ENCODE data around the gene C16orf89. TPM values are rescaled to one million over a fixed set of nuclear protein-coding genes. Genes with fewer than 3 reads are reported as not detected.

C16orf89 gene
- total RNA-seq, 4 donors from 2014 or later: 2.9 to 14.9 (median 3.3) TPM; not detected in 1

GRCh38 chr16:5006348-5007193 is 59.2 kb downstream of the C16orf89 start:
- TF ChIP-seq CTCF (IDR thresholded peaks at IDR 0.05; ENCODE audit: low read depth): no peak

- TF ChIP-seq CTCF (IDR thresholded peaks at IDR 0.05; ENCODE audit: low read depth): no peak
Measured at GRCh38 chr16:5005916-5006315, 59.8 kb downstream of the C16orf89 start.

- no peak for TF ChIP-seq CTCF (IDR thresholded peaks at IDR 0.05; ENCODE audit: low read depth)
Measured at GRCh38 chr16:5004311-5004710, 61.4 kb downstream of the C16orf89 start.

GRCh38 chr16:5003828-5004227 is 61.9 kb downstream of the C16orf89 start:
- TF ChIP-seq CTCF (IDR thresholded peaks at IDR 0.05; ENCODE audit: low read depth): no peak

- no peak for TF ChIP-seq CTCF (IDR thresholded peaks at IDR 0.05; ENCODE audit: low read depth)
Measured at GRCh38 chr16:5003211-5003610, 62.5 kb downstream of the C16orf89 start.

GRCh38 chr16:5002699-5003143 is 63.0 kb downstream of the C16orf89 start:
- no peak for TF ChIP-seq CTCF (IDR thresholded peaks at IDR 0.05; ENCODE audit: low read depth)

GRCh38 chr16:5001986-5002385 is 63.8 kb downstream of the C16orf89 start:
- TF ChIP-seq CTCF (IDR thresholded peaks at IDR 0.05; ENCODE audit: low read depth): no peak

All from subcutaneous adipose tissue (tissue), 4 donors.